Keratinocyte (primary cell): ENCODE results near the gene PDIA6. TPM values are rescaled to one million over a fixed set of nuclear protein-coding genes. Genes with fewer than 3 reads are reported as not detected.
A peak's percentile ranks its signal among the peaks of the same experiment; 100 is the strongest.

Experiments used
- DNase-seq: peaks from one replicate; pipeline ENCODE4 v3.0.0-alpha.2; 2011; ENCODE audit warnings: low read depth, missing footprints, low spot score
- FAIRE-seq: peaks from 2 replicates; lab custom pipeline; 2011; peaks lifted over from hg19 to GRCh38; lab: Jason Lieb, UNC
- H2AFZ ChIP-seq: 2 replicates; pipeline ENCODE4 v1.6.0; 2012; ENCODE audit warnings: low read length, control low read depth, inconsistent platforms; ENCODE audit not compliant: control insufficient read depth
- H3K27ac ChIP-seq: 2 replicates; pipeline ENCODE4 v1.5.1; 2011; ENCODE audit warnings: low read length; ENCODE audit not compliant: control insufficient read depth, insufficient read depth
- H3K27me3 ChIP-seq: 3 replicates; pipeline ENCODE4 v1.6.0; 2011; ENCODE audit warnings: low read length; ENCODE audit not compliant: control insufficient read depth, insufficient read depth; ENCODE audit errors: extremely low read depth
- H3K36me3 ChIP-seq, 2 experiments: 2 replicates in 1 of 2; 3 replicates in 1 of 2; pipeline ENCODE4 v1.5.1; 2011; ENCODE audit warnings: low read length in 2 of 2, mild to moderate bottlenecking in 1 of 2; ENCODE audit not compliant: control insufficient read depth in 2 of 2, insufficient read depth in 2 of 2; ENCODE audit errors: extremely low read depth in 1 of 2
- H3K4me1 ChIP-seq: 3 replicates; pipeline ENCODE4 v1.5.1; 2011; ENCODE audit warnings: low read length; ENCODE audit not compliant: control insufficient read depth, insufficient read depth; ENCODE audit errors: extremely low read depth
- H3K4me2 ChIP-seq: 3 replicates; pipeline ENCODE4 v1.6.0; 2011; ENCODE audit warnings: low read depth, low read length; ENCODE audit not compliant: control insufficient read depth, insufficient read depth; ENCODE audit errors: extremely low read depth
- H3K4me3 ChIP-seq, 3 experiments: fragments of 200-600 bp in 1 of 3; sonication (generic) in 1 of 3; 2 replicates in 2 of 3; 3 replicates in 1 of 3; pipeline ENCODE4 v1.5.1; 2011 to 2016; ENCODE audit warnings: low read length in 3 of 3, mild to moderate bottlenecking in 3 of 3, control low read depth in 2 of 3, inconsistent platforms in 1 of 3, low read depth in 1 of 3, mixed read lengths in 1 of 3, mixed run types in 1 of 3, moderate library complexity in 1 of 3; ENCODE audit not compliant: control insufficient read depth in 2 of 3, insufficient read depth in 2 of 3; ENCODE audit errors: extremely low read depth in 1 of 3
- H3K79me2 ChIP-seq: 2 replicates; pipeline ENCODE4 v1.6.0; 2012; ENCODE audit warnings: low read length; ENCODE audit not compliant: control insufficient read depth, insufficient read depth
- H3K9ac ChIP-seq: 3 replicates; pipeline ENCODE4 v1.6.0; 2011; ENCODE audit warnings: low read length; ENCODE audit not compliant: control insufficient read depth, insufficient read depth; ENCODE audit errors: extremely low read depth
- H3K9me1 ChIP-seq: 3 replicates; pipeline ENCODE4 v1.6.0; 2011; ENCODE audit warnings: low read length; ENCODE audit not compliant: control insufficient read depth, insufficient read depth; ENCODE audit errors: extremely low read depth
- H3K9me3 ChIP-seq: 2 replicates; pipeline ENCODE4 v1.5.1; 2012; ENCODE audit warnings: low read depth, low read length; ENCODE audit not compliant: control insufficient read depth
- H4K20me1 ChIP-seq: 3 replicates; pipeline ENCODE4 v1.6.0; 2011; ENCODE audit warnings: low read length; ENCODE audit not compliant: control insufficient read depth, insufficient read depth; ENCODE audit errors: extremely low read depth
- CTCF ChIP-seq, 3 experiments: IDR thresholded peaks in 1 of 3; conservative IDR thresholded peaks in 1 of 3; optimal IDR thresholded peaks in 1 of 3; 2 replicates in 2 of 3; 3 replicates in 1 of 3; pipeline versions ENCODE3 to v1.5.1; 2011; ENCODE audit warnings: low read length in 3 of 3, mild to moderate bottlenecking in 3 of 3, moderate library complexity in 2 of 3, control low read depth in 1 of 3, inconsistent platforms in 1 of 3; ENCODE audit not compliant: insufficient read depth in 2 of 3; ENCODE audit errors: extremely low read depth in 1 of 3
- EZH2 ChIP-seq: IDR thresholded peaks from one replicate; pipeline ENCODE4 v1.6.1; 2012; ENCODE audit warnings: inconsistent platforms, mild to moderate bottlenecking, low read length, moderate library complexity
- dilution Hi-C: fragments of 300-500 bp; cut with MboI; formaldehyde crosslinking; loops from one replicate; pipeline ENCODE4 v1.7.0; 2020; ENCODE audit warnings: low sequenced_read_pairs; ENCODE audit not compliant: extremely low pct_ligation_motif_present
- polyA plus RNA-seq, 5 experiments: library from polyadenylated mRNA; depleted of rRNA in 3 of 5; stranded (reverse) in 3 of 5; stranded (forward) in 1 of 5; unstranded in 1 of 5; fragments of >200 nt; gene quantifications; 1 replicate in 1 of 5; 2 replicates in 3 of 5; 3 replicates in 1 of 5; pipeline versions ENCODE4 v1.2.1 to v1.2.3, GENCODE V29; 2011 to 2012; ENCODE audit warnings: missing spikeins in 2 of 5, low read depth in 1 of 5, low replicate concordance in 1 of 5

Gene PDIA6
- polyA plus RNA-seq, 1 donor (not counting 4 experiments of a cell fraction or from before 2014, with no cell fraction given) = 310 TPM

- H3K9me1 ChIP-seq = no peaks in the 10 kb centered on the region
- H3K9me3 ChIP-seq = no peaks in the 10 kb centered on the region
- no peaks in the 10 kb centered on the region for H4K20me1 ChIP-seq
- H2AFZ ChIP-seq = peak overlapping the region; percentile 76
- no peaks in the 10 kb centered on the region for H3K79me2 ChIP-seq
- FAIRE-seq = no peak
- dilution Hi-C loops = no loop called here
- peak overlapping the region; percentile 54 for H3K27ac ChIP-seq
- peaks cover 0 to 4% of the 10 kb centered on the region in 2 experiments for H3K36me3 ChIP-seq
- DNase-seq = no peak
- H3K4me2 ChIP-seq = peak overlapping the region; percentile 76
- TF ChIP-seq CTCF (optimal IDR thresholded peaks at IDR 0.05 in 1 of 3, IDR thresholded peaks at IDR 0.05 in 1 of 3, conservative IDR thresholded peaks at IDR 0.05 in 1 of 3; ENCODE audit: extremely low read depth in 1 of 3, insufficient read depth in 2 of 3, low read length in 3 of 3) (no peak), EZH2 (no peak)
- peak overlapping the region; percentile 35 for H3K9ac ChIP-seq
- peaks cover 15% of the 10 kb centered on the region for H3K4me1 ChIP-seq
- H3K4me3 ChIP-seq = peak overlapping the region in 1 of 3 experiments; percentile 14
- no peaks in the 10 kb centered on the region for H3K27me3 ChIP-seq
Observed at GRCh38 chr2:10774394-10774793, 38.2 kb downstream of the PDIA6 start.

GRCh38 chr2:10773821-10774341 lies 38.7 kb downstream of the PDIA6 start:
- Histone ChIP-seq H3K27ac (peak overlapping the region; percentile 54), H2AFZ (peak overlapping the region; percentile 76), H3K4me1 (peaks cover 15% of the 10 kb centered on the region), H3K4me3 (peak overlapping the region in 1 of 3 experiments; percentile 14), H3K9me3 (no peaks in the 10 kb centered on the region), H4K20me1 (no peaks in the 10 kb centered on the region), H3K9ac (peak overlapping the region; percentile 58), H3K79me2 (no peaks in the 10 kb centered on the region), H3K4me2 (peak overlapping the region; percentile 76), H3K27me3 (no peaks in the 10 kb centered on the region), H3K36me3 (peaks cover 0 to 4% of the 10 kb centered on the region in 2 experiments), H3K9me1 (no peaks in the 10 kb centered on the region)
- peak; percentile 4 for DNase-seq
- TF ChIP-seq CTCF (optimal IDR thresholded peaks at IDR 0.05 in 1 of 3, IDR thresholded peaks at IDR 0.05 in 1 of 3, conservative IDR thresholded peaks at IDR 0.05 in 1 of 3; ENCODE audit: extremely low read depth in 1 of 3, insufficient read depth in 2 of 3, low read length in 3 of 3) = no peak
- dilution Hi-C loops = no loop called here
- FAIRE-seq = peak; percentile 90
